22Rv1 (cell line): Measurements from ENCODE around the gene UFSP1.

Experiments used
- CTCF ChIP-seq: fragments of 450-650 bp; IDR thresholded peaks from 2 replicates; pipeline ENCODE4 v1.5.1; 2017; ENCODE audit warnings: mild to moderate bottlenecking
- ZFX ChIP-seq: fragments of 450-650 bp; IDR thresholded peaks from 2 replicates; pipeline ENCODE4 v1.6.1; 2017; ENCODE audit warnings: antibody characterized with exemption, borderline replicate concordance

- no peak for TF ChIP-seq CTCF
- TF ChIP-seq ZFX = no peak
These were observed 15.8 kb downstream of the UFSP1 start for GRCh38 chr7:100873599-100874299.
